Measurements from ENCODE around the gene RGS18.
"Not testable (repeated sequence)": the region's sequence is repeated elsewhere in the genome, so short reads cannot be mapped to it uniquely, and the experiment has no call there.

Gene RGS18

DNA sequence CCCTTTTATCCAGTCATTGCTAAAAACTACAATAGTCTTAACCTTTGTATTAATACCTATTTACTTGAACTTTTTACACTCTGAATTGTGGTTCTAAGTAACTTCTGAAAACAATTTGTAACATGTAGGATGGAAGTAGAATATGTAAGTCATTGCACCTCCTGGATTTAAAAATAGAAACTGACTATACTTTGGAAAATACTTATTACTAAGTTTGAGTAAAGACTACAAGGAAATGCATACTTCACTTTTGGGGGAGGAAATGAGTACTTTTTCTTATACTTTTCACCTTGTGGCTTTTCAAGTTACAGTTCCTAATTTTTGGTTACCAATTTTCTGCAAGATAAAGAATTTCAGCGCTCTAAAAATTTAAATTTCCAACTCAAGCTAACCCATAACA, 8.7 kb downstream of the RGS18 start:
- no peak for DNase-seq (ENCODE audit: low read depth)

GRCh38 chr1:192167911-192168700, 9.8 kb downstream of the RGS18 start:
- DNase-seq (ENCODE audit: low read depth), result no peak

DNA sequence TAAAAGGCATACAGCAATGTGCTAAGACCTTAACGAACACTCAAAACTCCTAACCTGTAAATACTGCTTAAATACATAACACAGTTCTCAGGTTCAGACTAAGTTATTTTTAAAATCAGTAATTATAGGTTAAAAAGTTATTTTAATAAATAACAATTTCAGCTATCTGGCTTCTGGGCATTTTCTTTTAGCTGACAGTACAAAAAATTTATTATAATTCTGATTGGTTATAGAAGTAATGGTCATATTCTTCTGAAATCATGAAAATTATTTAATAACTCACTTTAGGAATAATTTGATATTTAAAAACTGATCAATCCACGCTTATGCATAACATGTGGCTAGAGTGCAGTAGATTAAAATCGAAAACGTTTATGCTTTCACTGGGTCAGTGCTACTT, 10.7 kb downstream of the RGS18 start:
- no peak for DNase-seq (ENCODE audit: low read depth)

- no peak for DNase-seq (ENCODE audit: low read depth)
These were observed 12.1 kb downstream of the RGS18 start for GRCh38 chr1:192170196-192170984.

DNA sequence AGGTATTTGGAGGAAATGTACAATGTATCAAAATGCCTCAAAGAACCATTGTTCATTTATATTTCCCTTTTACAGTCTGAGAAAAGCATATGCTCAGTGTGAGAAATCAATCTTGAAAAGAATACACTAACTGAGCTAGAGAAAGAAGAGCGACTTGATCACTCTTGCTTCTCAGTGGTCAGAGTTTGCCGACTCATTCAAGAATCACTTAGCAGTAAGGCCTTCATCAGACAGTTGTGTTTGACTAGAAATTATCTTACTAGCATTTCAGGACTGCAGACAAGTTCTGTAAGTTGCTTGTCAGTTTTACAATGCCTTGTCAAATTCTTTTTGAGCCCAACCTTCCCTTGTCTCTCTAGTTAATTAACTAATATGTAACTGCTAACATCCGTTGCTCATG, 12.9 kb downstream of the RGS18 start:
- no peak for DNase-seq (ENCODE audit: low read depth)

DNA sequence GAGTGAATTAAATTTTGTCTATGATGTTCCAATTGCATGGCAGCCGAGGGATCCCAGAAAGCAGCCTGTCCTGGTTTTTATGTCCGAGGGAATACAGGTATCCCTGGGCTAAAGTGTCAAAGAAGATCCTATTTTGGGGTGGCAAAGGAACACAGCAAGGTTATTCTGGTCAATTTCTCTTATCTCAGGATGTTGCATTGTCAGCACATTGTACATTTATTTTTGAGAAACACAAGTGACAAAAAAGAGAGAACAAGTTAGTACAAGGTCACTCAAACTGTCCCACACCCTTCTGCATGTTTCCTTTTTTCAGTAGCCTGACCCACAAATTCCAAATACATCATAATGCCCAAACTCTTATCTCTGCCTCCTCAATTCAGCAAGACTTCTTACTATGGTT, 17.7 kb downstream of the RGS18 start:
- no peak for DNase-seq (ENCODE audit: low read depth)

DNA sequence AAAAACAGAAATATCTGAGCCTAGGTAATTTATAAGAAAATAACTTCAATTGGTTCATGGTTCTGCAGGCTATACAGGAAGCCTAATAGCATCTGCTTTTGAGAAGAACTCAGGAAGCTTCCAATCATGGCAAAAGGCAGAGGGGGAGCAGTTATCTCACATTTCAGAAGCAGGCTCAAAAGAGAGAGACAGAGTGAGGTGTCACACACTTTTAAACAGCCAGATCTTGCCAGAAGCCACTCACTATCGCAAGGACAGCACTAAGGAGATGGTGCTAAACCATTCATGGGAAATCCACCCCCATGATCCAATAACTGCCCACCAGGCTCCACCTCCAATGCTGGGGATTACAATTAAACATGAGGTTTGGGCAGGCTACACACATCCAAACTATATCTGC, 25.5 kb downstream of the RGS18 start:
- DNase-seq (ENCODE audit: low read depth), result no peak

- DNase-seq (ENCODE audit: low read depth), result no peak
These were observed 27.9 kb downstream of the RGS18 start for GRCh38 chr1:192186197-192186596.

DNA sequence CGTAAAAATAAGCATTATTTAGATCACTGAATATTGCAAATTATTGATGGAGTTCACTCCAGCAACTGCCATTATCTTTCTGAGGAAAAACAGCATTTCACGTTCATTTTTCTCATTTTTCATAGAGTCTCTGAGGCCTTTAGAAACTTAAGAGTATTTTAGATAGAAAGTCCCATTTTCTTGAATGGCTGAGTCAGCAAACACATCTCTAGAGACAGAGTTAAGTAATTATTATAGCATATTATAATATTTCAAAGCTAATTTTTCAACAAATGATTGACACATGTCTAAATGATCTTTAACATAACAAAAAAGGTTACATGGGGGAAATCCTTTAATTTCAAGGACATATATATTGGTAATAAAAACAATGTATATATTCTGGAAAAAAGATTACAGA, 31.8 kb downstream of the RGS18 start:
- no peak for DNase-seq (ENCODE audit: low read depth)

GRCh38 chr1:192201303-192201702, 43.0 kb downstream of the RGS18 start:
- DNase-seq (ENCODE audit: low read depth), result no peak

DNA sequence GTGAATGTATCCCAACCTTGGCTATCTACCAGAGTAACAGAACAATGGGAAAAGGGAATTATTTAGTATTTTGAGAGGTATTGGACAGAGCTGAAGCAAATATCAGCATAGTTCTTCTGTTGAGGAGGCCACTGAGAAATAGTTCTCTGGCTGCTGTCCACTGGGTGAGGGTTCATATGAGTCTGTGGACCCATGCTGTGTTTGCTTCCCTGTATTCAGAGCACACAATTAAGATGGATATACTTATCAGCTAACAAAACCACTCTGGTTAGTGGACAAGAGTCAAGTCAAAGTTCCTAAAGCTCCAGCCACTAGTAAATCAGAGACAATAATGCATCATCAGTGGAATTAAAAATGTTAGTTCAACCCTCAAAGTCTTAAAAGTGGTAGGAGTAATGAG, 66.1 kb downstream of the RGS18 start:
- DNase-seq (ENCODE audit: low read depth), result no peak

- DNase-seq (ENCODE audit: low read depth), result no peak
These were observed 66.6 kb downstream of the RGS18 start for GRCh38 chr1:192224846-192225245.

- DNase-seq (ENCODE audit: low read depth), result no peak
These were observed 67.0 kb downstream of the RGS18 start for GRCh38 chr1:192225266-192225665.

- peak; percentile 8 for DNase-seq (ENCODE audit: low read depth)
These were observed 67.4 kb downstream of the RGS18 start for GRCh38 chr1:192225703-192226102.

- no peak for DNase-seq (ENCODE audit: low read depth)
These were observed 69.1 kb downstream of the RGS18 start for GRCh38 chr1:192227330-192227729.

DNA sequence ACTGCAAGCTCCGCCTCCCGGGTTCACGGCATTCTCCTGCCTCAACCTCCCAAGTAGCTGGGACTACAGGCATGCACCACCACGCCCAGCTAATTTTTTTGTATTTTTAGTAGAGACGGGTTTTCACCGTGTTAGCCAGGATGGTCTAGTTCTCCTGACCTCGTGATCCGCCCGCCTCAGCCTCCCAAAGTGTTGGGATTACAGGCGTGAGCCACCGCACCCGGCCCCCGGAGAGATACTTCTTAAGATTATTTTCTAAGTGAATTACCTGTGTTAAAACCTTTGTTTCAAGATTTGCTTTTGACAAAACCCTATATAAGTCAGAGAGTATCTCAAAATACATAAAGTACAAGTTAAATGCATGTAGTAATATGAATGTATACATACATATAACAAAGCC, 69.7 kb downstream of the RGS18 start:
- DNase-seq (ENCODE audit: low read depth), result not testable (repeated sequence)

- DNase-seq (ENCODE audit: low read depth), result no peak
These were observed 74.7 kb downstream of the RGS18 start for GRCh38 chr1:192232817-192233417.

DNA sequence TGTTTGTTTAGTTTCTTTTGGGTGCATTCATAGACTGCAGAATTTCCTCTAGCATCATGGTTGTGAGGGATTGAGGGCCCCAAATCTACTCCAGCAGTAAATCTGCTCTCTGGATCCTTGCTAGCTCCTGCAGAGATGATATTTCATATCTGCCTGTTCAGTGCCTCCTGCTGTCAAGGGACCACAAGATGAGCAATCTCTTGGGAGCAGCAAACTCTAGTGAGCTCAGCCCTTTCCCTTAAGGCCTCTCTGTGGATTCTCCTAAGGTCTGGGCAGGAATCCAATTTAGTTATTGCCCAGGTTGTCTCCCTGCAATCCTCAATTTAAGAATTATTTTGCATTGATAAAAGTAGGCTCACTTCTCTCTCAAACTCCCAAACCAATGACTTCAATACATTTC, 76.9 kb downstream of the RGS18 start:
- no peak for DNase-seq (ENCODE audit: low read depth)
